Measurements from ENCODE around the gene IGFBP1.

IGFBP1 gene

DNA sequence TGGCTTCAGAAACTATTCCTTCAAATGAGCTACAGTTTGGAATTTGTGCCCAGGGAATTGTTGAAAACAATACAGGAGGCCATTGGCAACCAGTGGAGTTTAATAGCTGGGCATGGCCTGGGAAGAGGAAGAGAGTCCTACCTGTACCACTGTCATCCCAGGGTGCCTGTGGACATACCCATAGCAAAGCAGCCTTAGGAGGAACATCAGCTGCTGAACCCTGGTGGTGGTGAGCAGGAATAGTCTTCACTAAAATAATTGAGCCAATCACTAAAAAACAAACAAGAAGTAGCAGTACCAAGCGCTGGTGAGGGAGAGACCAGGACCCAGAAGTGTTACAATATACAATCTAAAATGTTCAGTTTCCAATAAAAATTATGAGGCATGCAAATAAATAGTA is 14.5 kb downstream of the IGFBP1 start:
- DNase-seq (ENCODE audit: low read depth in 2 of 2) = no peak

- no peak for DNase-seq (ENCODE audit: low read depth in 2 of 2)
These were observed 21.3 kb downstream of the IGFBP1 start for GRCh38 chr7:45909561-45909960.

- no peak for DNase-seq (ENCODE audit: low read depth in 2 of 2)
These were observed 22.6 kb downstream of the IGFBP1 start for GRCh38 chr7:45910855-45911254.

DNA sequence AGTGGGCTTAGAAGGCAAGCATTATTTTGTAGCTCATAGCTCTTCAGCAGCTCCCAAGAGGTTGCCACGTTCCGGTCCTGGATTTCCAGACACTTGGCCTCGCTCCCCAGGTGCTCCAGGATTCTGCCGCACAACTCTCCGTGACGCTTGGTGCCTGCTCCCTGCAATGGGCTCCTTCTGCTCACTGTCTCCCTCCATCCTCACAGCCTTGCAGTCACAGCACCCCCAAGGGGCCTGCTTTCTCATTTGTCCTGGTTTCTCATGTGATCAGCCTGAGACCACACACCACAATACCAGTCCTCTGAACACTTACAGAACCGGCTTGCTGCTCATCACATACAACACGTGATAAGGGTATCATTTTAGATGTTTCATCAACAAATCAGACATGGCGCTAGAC is 23.0 kb downstream of the IGFBP1 start:
- DNase-seq (ENCODE audit: low read depth in 2 of 2) = no peak

DNA sequence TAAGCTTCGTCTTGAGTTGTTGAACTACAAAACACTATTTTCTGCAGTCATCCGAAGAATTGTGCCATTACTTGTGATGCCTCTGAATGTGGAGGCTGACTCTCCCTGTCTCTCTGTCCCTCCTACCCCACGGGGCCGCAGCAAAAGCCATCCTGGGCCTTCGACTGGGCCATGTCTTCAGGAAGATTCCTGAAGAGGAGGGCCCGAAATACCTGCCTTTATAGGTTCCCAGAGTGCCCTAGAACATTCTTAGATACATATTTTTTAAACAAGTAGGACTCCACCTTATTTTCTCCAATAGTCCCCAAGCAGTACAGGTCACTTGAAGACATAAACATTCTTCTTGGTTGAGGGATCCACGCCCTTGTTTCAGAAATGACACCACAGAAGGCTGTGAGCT is 24.7 kb downstream of the IGFBP1 start:
- no peak for DNase-seq (ENCODE audit: low read depth in 2 of 2)

DNA sequence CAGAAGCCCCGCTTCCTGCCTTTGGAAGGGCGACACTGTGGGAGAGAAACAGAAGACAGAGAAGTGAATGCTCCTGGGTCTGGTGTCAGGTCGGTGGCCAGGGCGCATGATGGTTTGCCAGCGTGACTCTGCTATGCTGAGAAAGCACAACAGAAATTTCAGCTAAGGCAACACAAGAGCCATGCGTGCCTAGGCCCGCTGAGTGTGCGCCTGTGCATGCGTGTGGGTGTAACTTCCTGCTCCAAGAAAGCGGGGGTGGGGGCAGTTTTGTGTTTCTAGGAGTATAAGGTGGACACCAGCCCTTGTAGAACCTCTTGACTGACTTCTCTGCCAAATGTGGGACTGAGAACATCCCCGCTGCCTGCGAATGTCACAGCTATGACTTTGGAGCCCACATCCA is 26.6 kb downstream of the IGFBP1 start:
- no peak for DNase-seq (ENCODE audit: low read depth in 2 of 2)

GRCh38 chr7:45915606-45916005 is 27.3 kb downstream of the IGFBP1 start:
- DNase-seq (ENCODE audit: low read depth in 2 of 2) = no peak

DNA sequence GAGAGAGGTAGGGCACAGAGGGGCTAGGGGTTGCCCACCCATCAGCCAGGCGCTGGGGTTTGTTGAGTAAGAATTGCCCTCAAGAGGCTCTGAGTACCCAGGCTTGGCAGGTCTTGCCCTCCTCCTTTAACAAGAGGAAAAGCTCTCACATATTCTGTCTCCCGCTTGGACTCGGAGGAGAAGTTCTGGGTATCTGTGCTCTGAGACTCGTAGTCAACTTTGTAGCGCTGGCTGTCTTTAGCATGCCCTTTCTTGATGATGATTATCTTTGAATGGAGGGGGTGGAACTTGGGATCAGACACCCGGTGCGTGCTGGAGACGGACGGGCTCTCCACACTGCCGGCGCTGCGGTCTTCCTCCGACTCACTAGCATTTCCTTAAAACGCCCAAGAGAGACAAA is 28.8 kb downstream of the IGFBP1 start:
- DNase-seq (ENCODE audit: low read depth in 2 of 2) = no peak

DNA sequence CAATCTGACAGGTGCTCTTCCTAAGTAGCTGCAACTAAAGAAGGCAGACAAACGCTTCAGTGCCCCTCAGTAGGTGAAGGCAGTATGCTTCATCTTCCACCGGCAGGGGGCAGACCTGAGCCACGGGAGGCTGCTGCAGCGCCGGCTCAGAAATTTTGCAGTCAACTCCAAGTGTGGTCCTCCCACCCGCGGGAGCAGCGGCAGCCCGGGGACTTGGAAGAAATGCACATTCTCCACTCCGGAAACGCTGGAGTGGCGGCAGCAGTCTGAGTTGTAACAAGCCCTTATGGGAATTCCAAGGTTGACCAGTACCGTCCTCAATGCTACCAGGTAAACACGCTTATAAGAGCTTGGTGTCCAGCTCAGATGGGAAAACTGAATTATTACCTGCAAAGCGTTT is 29.4 kb downstream of the IGFBP1 start:
- DNase-seq (ENCODE audit: low read depth in 2 of 2) = peak; percentile 38 to 48

GRCh38 chr7:45918556-45918955 is 30.3 kb downstream of the IGFBP1 start:
- no peak for DNase-seq (ENCODE audit: low read depth in 2 of 2)

- no peak for DNase-seq (ENCODE audit: low read depth in 2 of 2)
These were observed 31.0 kb downstream of the IGFBP1 start for GRCh38 chr7:45919231-45919784.

- no peak for DNase-seq (ENCODE audit: low read depth in 2 of 2)
These were observed 31.7 kb downstream of the IGFBP1 start for GRCh38 chr7:45919993-45920459.

- DNase-seq (ENCODE audit: low read depth in 2 of 2) = no peak
These were observed 32.5 kb downstream of the IGFBP1 start, which contains the start of gene IGFBP3 for GRCh38 chr7:45920502-45921380. Gene IGFBP3, minus strand, starts transcription at chr7:45921272. Its CDS starts 132 bp downstream, at chr7:45921140.

- DNase-seq (ENCODE audit: low read depth in 2 of 2) = no peak
These were observed 33.1 kb downstream of the IGFBP1 start for GRCh38 chr7:45921381-45921698.

- no peak for DNase-seq (ENCODE audit: low read depth in 2 of 2)
These were observed 33.6 kb downstream of the IGFBP1 start for GRCh38 chr7:45921699-45922519.

GRCh38 chr7:45922810-45923209 is 34.5 kb downstream of the IGFBP1 start:
- DNase-seq (ENCODE audit: low read depth in 2 of 2) = no peak

DNA sequence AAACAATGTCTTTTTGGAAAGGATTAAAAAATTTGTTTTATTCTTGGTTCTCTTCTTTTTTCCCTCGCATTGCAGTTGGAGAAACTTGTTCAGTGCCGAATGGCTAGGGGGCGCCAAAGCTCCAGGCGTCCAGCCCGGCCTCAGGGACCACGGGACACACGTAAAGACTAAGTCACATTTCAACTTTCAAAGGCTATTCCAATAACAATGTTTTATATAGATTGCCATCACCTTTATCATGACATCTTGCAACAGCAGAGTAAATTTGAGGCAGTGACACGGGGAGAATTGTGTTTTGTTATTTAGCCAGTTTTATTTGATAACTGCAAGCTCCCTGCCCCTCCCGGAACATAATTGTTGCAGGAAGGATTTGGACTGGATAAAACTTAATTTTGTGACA is 35.0 kb downstream of the IGFBP1 start:
- DNase-seq (ENCODE audit: low read depth in 2 of 2) = no peak

DNA sequence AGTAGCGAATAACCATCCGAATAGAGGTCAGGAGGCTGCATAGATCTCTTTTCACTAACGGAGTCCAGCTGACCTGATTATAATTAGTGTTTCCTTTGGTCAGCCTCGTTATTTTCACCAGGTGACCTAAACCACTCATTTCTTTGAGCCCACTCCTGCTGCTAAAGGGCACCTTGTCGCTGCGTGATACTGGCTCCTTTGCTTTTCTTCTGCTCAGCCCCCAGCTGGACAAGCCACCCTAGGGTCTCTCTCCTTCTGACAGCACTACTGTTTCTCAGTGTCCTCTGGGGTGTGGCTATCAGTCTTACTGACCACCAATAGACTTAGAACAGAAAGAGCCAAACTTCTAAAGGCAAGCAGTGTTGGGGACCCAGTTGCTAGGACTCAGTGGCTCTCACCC is 35.5 kb downstream of the IGFBP1 start:
- no peak for DNase-seq (ENCODE audit: low read depth in 2 of 2)

- no peak for DNase-seq (ENCODE audit: low read depth in 2 of 2)
These were observed 36.0 kb downstream of the IGFBP1 start for GRCh38 chr7:45924283-45924682.

GRCh38 chr7:45927721-45928120 is 39.4 kb downstream of the IGFBP1 start:
- no peak for DNase-seq (ENCODE audit: low read depth in 2 of 2)

DNA sequence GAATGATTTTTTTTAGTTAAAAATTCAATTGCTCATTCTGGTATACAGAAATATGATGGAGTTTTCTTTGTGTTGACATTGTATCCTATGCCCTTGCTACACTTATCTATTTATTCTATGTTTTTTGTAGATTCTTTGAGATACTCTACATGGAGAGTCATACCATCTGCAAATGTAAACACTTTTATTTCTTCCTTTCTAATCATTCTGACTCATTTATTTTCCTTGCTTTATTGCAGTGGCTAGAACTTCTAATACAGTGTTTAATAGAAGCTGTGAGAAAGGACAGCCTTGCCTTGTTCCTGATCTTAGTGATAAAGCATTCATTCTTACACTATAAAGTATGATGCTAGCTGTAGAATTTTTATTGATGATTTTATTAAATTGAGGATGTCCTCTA is 42.7 kb downstream of the IGFBP1 start:
- DNase-seq (ENCODE audit: low read depth in 2 of 2) = no peak

- no peak for DNase-seq (ENCODE audit: low read depth in 2 of 2)
These were observed 49.0 kb downstream of the IGFBP1 start for GRCh38 chr7:45937301-45937700.

GRCh38 chr7:45937862-45938261 is 49.6 kb downstream of the IGFBP1 start:
- DNase-seq (ENCODE audit: low read depth in 2 of 2) = no peak
